HG02840 (cell line): ENCODE results near the gene NOL9.
"Not testable (repeated sequence)": the region's sequence is repeated elsewhere in the genome, so short reads cannot be mapped to it uniquely, and the experiment has no call there.

Experiments
- ATAC-seq: cut with Tn5 transposase; IDR thresholded peaks from one replicate; pipeline ENCODE4 v1.9.1; 2021; ENCODE audit warnings: mild to moderate bottlenecking, moderate library complexity, moderate number of reproducible peaks; ENCODE audit not compliant: unreplicated experiment, low FRiP score

The NOL9 gene

DNA sequence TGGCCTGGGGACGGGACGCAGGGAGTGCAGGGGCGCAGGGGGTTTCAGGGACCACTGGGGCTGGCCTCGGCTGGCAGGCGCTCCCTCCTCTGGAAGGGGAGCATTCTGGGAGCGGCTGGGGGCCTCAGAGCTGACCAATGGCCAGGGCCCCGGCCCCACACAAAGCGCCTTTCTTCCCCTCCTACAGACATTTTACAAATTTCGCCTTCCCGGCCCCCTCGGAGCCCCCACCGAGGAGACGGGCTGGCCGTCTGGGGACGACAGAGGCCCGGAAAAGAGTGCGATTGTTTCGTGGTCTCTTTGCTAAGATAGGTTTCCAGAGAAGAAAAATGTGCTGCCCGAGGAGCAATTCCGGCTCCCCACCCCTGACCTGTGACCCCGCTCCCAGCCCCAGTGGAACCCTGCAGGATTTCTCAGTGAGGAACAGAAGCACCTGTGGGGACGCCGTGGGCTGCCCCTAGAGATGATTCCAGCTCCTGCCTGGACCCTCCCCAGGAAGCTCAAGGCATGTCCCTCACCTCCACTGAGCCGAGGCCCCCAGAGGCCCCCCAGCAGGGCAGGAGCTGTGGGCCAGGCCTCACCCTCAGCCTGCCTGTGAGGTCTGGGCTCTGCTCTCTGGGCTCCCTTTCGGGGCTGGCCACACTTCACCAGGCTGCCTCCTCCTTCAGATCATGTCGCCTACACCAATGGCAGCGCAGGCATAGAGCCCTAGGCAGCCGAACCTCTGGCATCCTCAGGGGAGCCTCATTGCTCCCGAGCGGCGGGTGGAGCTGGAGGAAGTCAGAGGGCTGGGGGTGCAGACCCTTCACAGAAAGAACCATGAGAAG is 47.9 kb downstream of the NOL9 start:
- no peak for ATAC-seq

DNA sequence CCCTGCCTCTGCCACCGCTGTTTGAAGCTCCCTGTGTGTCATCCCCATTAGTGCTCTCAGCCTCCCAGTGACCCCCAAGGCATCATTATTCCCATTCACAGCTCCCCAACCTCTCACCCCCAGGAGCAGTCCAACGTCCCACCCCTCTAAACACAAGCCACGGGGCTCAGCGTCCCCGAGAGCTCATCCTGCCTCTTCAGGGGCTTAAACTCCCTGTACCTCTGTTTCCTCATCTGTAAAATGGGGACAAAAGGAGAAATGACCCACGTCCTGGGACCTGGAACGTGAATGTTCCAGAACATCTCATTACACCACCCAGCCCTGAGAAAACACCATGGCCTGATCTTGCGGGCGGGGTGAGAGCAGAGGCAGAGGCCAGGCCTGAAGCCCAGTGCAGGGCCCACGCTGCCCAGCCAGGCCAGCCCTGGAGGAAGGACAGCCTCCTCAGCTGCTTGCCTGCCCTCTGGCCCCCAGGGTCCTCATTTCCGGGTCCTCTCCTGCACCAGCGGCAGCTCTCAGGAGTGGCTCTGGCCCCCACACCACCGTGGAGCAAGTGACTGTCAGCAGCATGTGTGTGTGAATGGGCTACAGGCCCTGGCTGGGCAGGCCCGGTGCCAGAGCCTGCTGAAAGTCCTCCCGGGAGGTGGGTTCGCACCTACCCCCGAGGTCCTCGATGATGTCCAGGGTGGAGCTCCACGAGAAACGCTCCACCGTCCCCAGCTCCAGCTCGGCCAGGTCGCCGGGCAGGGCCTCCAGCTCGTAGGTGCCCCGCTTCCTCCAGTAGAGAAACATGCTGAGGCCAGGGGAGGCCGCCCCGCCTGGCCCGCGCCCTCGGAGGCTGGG is 48.7 kb downstream of the NOL9 start:
- no peak for ATAC-seq

DNA sequence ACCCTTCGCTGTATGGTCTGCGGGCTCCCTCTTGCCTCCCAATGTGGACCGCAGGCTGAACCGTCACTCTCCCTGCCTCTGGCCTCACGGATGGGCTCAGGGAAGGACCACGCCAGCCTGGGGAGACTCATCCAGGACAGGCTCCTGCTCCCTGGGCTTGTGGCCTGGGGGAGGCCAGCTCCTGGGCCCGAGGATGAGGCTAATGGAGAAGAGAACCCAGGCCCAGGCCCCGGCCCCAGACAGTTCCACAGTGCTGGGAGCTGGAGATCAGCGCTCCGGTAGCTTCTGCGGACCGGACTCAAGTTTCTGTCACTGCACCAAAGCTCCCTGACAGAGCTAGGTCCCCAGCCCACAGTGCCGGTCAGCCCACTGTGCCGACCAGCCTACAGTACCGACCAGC is 49.4 kb downstream of the NOL9 start:
- ATAC-seq = no peak

DNA sequence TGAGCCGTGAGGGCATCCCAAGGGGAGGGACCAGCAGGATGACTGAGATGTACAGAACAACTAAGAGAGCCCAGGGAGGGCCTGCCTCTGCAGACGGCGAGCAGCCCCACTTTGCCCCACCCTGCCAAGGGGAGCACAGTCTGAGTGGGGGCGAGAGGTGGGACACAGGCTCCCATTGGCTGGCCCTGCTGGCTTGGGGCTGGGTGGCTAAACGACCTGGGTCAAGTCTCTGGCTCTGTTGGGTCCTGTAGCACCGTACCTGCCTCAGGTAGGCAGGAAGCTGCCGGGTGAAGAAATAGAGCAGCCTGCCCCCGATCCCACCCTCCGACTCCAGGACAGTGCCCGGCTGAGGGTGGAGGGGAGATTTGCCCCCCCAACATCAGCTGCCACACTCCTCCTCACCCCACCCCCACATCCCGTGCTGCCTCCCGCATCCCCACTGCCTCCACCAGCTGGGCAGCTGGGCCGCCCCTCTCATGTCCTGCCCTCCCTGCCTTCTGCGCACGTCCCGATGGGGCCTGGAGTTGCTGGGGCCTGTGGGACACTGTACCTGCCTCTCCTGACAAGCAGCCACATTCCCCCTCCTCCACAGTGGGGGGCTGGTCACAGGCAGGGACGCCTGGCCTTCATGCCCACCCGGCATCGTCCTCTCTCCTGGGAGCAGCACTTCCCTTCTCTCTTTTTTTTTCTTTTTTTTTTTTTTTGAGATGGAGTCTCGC is 50.3 kb downstream of the NOL9 start:
- ATAC-seq = no peak

DNA sequence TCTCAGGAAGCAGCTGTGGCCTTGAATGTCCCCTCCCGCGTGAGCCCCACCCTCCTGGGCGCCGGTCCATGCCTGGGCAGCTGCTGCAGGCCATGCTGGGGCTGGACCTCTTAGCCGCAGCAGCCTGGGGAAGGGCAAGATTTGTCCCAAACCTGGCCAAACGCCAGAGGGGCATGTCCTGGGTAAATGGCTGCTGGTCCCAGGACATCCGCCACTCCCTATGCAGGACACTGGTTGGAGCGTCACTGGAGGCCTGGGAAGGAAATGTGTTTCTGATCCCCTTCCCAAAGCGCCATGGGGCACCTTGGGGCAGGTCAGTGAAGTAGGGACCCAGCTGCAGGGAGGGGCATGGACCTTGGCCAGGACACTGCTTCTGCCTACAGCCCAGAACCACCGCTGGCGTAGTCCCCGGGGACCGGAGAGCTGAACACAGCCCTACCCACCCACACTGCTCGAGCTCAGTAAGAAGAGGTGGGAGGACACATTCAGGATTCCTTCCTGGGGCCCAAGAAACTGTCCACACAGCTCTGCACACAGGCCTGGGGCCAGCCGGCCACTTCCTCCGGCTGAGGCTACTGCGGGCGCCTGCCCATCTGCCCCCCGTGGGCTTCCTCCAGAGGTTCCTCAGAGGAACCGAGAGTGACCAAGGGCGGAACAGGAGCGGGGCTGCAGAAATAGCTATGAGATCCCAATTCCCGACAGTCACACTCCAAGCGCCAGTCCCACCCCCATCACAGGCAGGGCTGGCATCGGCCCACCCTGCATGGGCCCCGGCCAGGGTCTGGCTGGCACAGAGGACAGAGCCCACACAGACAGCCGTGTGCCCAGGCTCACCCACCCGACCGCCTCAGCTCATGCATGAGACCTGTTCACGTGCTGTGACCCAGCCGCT is 52.1 kb downstream of the NOL9 start:
- no peak for ATAC-seq

DNA sequence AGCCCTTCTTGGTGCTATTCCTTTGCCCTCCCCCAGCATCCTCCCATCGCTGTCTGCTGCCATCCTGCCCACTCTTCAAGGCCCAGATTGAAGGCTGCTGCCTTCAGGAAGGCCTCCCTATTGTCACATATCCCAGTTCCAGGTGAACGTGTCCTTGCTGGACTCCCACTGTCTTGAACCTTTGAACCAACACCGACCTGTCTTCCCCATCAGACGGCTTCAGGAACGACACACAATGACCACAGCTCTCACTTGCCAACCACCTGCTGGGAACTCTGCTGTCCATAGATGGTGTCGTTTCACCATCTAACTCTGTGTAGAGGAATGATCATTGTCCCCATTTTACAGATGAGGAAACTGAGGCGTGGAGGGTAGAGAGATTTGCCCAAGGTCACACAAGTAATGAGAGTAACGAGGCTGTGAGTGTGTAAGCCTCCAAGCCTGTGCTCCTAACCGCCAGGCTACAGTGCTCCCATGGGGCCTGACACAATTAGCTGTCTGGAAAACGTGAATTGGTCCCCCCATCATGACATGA is 53.0 kb downstream of the NOL9 start:
- ATAC-seq = no peak

DNA sequence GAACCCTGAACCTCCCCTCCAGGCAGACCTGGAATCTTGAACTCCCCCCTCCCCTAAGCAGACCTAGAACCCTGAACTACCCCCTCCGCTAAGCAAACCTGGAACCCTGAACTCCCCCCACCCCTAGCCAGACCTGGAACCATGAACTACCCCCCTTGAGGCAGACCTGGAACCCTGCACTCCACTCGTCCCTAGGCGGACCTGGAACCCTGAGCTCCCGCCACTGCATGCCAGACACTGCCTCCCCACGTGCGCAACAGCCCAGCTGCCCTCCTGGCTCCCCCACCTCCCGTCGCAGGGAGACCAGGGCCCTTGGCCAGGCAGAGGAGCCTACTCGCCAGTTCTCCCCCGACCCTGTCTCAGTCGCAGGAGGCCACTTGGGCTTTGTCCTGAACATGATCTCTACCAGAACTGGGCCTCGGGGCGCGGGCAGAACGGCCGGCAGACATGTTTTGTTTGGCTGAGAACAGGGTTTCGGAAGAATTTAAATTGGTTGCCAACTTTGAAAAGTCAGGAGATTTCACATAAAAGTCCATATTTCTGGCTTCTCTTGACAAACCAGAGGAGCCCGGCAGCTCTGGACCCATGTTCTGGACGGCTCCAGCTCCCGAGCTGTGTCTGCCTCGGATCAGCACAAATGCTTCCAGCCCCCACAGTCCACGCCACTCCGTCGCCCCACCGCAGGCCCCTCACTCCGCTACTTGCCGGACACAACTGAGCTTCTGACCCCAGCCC is 53.6 kb downstream of the NOL9 start:
- no peak for ATAC-seq

DNA sequence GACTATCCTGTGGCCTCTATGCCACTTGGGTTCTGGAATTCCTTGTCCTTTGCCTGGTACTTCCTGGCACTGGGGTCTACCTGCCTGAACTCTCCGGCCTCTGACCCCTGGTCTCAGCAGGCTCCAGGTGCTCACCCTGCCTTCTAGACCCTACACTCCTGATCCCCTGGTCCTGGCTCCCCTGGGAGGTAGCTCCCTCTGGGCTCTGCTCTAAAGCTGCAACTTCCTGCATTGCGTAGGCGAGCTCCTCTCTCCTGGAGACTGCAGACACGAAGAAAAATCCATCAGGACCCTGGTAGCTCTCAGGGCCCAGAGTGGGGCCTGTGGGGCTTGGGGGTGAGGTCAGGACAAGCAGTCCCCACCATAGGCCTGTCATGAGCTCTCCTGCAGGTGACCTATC is 55.0 kb downstream of the NOL9 start:
- ATAC-seq = no peak

DNA sequence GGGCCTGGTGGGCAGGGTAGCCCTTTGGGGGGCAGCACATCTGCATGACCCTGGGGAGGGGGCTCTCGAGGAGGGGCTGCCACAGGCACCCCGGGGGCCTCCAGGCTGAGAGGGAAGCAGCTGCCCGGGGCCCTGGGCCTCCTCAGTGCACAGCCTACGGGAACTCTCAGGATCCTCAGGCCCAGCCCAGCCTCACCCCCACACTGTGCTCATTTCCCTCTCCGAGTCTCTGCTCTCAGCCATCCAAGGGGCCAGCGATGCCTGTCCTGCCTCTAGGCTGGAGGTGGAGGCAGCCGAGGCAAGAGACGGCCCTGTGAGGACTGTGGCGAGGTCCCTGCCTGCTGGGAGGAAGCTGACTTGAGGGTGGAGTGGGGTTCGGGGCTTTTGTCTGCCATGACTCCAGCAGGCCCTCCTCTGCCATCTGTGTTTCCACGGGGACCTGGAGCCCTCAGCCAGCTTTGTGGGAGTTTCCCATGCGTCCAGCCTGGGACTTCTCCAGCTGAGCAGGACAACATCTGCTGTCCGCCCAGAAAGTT is 55.7 kb downstream of the NOL9 start:
- no peak for ATAC-seq

DNA sequence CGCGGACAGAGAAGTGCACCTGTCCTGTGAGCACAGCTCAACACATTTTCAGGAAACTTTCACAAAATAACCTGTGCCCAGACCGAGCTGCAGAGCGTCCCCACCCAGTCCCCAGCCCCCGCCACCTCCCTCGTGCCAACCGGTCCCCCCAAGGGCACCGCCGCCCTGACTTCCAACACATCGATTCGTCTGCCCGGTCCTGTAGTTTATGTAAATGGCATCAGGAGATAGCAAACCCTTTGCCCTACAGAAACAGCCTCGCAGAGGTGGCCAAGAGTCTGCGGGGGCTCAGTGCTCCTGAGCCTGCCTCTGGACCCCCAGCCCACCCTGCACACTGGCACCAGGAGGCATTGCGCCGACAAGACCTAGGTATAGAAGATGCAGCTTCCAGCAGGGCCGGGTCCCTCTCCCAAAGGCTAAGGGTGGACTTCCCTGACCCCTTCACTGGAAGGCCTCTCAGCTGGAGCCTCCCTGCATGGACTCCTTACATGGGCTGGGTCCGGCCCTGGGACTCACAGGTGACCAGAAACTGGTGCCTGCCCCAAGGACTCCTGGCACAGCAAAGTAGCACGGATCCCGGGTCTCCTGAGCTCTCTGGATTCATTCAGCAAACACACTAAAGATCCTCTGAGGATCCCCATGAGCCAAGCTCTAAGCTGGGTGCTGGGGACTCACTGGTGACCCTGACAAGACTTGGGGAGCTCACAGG is 56.3 kb downstream of the NOL9 start:
- no peak for ATAC-seq

DNA sequence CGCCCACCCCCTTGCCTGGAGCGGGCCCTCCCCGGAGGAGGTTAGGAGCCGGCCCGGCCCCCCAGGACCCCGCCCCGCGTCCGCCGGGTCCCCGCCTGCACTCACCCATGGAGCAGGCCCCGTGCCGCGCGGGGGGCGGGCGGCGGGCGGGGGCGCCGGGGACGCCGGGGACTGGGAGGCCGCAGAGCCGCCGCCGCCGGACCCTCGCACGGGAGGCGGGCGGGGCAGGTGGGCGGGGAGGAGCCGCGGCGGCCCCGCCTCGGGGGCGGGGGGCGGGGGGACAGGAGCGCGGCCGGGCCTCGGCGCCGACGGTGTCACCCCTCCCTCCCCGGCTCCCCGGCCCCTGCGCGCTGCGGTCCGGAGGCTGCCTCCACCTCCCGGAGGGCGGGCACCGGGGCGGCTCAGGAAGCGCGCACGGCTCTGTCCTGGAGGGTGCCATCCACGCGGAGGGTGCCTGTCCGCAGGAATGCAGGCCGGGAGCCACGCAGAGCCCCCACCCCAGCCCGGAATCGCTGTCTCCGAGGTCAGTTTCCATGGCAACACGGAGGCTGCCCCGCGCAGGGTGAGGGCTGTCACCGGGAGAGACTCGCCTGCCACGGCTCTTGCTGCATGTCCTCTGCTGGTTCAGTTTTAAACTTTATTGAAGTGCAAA is 57.0 kb downstream of the NOL9 start:
- ATAC-seq = no peak

DNA sequence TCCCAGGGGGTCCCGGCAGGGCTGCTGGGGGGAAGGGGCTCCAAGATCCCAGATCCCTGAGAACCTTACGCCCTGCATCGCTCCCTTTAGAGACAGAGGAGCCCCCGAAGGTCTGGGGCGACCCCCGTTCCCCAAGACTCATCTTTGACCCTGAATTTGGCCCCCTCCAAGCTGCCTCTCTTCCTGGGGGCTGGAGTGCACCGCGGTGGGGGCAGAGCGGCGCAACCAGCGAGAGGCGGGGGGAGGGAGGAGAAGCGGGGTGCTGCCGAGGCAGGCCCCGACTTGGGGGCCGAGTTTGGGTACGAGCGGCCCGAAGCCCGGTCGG is 57.5 kb downstream of the NOL9 start:
- ATAC-seq = no peak

DNA sequence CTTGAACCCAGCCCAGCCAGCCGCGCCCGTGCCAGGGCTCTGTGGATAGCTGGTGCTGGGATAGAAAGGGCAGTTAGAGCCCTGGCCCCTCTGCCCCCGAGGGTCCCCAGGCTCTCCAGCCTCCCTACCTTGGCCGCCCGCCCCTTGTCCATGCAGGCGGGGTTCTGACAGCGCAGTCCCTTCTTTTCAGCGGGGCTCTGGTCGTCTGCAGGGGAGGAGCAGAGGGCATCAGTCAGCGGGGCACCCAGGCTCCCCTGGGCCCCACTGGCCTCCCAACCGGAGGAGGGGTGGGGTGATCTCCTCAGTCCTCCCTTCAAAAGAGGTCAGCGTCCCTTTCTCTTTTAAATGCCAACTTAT is 58.0 kb downstream of the NOL9 start:
- no peak for ATAC-seq

DNA sequence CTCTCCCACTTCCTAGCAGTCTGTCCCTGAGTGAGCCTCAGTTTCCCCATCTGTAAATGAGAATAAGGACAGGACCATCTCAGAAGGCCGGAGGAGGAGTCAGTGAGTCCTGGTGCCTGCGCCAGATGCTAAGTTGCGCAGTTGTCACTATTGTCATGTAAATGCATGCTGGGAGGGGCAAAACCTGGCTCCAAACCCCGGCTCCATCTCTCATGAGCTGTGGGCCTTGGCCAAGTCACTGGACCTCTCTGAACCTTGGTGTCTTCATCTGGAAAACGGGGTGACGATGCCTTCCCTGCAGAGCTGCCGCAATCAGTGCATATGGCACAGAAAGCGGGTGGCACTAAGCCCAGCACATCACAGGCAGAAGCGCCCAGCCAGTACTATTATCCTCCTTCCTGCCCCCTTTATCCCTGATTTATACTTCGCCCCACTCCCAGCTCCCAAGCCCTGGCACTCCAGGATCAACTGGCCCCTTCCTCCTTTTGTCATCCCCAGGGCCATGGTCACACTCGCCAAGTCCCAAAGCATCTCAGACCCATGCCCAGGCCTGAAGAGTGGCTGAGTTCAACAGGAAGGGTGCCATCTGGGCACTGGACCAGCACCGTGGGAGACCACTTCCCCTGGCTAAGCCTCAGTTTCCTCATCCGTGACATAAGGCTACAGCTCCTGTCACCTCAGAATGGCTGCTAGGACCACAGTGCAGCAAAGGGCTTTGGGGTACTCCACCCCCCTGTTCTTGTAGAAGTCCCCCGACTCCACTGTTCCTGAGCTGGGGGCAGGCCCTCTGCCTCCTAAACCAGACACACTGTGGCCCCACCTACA is 58.6 kb downstream of the NOL9 start:
- ATAC-seq = no peak

DNA sequence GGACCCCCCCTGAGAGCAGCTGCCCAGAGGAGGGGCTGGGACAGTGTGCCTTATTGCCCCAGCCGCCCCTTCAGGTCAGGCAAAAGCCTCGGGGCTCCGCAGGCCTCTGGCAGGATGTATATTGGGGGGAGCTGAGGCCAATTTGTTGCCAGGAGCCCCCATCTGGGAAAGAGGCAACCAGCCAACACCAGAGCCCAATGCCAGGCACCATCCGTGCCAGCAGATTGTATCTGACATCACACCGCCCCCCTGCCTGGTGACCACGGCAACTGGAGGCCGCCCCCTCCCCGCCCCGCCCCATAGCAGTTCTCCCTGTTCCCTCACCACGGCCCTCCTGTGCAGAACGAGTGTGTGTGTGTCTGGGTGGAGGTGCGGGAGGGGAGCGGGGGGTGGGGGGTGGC is 59.3 kb downstream of the NOL9 start:
- no peak for ATAC-seq

DNA sequence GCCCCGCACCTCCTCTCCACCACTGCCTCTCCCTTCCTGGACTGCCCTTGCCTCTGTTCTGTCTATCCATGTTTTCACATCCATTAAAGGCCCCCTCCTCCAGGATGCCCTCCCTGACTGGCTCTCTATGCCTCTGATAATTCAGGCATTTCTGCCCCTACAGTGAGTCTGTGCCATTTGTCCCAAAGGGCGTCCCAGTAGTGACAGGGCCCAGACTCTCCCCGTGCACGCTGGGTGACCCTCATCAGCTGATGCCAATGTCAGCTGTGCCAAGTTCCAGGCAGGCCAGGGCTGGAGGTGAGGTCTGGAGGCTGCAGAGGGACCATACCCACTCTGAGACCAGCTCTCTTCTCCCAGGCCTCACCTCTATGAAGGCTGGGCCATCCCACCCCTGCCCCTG is 59.7 kb downstream of the NOL9 start:
- no peak for ATAC-seq

DNA sequence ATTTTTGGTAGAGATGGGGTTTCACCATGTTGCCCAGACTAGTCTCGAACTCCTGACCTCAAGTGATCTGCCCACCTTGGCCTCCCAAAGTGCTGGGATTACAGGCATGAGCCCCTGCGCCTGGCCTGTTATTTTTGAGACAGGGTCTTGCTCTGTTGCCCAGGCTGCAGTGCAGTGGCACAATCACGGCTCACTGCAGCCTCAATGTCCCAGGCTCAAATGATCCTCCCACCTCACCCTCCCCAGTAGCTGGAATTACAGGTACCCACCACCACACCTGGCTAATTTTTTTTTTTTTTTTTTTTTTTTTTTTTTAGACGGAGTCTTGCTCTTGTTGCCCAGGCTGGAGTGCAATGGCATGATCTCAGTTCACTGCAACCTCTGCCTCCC is 60.5 kb downstream of the NOL9 start:
- ATAC-seq = not testable (repeated sequence)
